ENCODE measurements around the gene CXorf58.
A peak's percentile ranks its signal among the peaks of the same experiment; 100 is the strongest.

GRCh38 chrX:23907498-23908218, at the start of gene CXorf58, which contains the start of gene APOO:
- TF ChIP-seq, protein P1, sequence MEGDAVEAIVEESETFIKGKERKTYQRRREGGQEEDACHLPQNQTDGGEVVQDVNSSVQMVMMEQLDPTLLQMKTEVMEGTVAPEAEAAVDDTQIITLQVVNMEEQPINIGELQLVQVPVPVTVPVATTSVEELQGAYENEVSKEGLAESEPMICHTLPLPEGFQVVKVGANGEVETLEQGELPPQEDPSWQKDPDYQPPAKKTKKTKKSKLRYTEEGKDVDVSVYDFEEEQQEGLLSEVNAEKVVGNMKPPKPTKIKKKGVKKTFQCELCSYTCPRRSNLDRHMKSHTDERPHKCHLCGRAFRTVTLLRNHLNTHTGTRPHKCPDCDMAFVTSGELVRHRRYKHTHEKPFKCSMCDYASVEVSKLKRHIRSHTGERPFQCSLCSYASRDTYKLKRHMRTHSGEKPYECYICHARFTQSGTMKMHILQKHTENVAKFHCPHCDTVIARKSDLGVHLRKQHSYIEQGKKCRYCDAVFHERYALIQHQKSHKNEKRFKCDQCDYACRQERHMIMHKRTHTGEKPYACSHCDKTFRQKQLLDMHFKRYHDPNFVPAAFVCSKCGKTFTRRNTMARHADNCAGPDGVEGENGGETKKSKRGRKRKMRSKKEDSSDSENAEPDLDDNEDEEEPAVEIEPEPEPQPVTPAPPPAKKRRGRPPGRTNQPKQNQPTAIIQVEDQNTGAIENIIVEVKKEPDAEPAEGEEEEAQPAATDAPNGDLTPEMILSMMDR (IDR thresholded peaks at IDR 0.05): peak; percentile 27 to 82 (median 67)
- peak; percentile 37 to 82 for TF ChIP-seq POLR2AphosphoS5 (IDR thresholded peaks at IDR 0.05; ENCODE audit: insufficient read depth in 1 of 2, low read depth in 1 of 2)
- no peak for TF ChIP-seq POLR2A (IDR thresholded peaks at IDR 0.05)

Data from vagina (tissue), 2 donors.